SK-N-SH (cell line): ENCODE measurements around the gene TRRAP. TPM values are rescaled to one million over a fixed set of nuclear protein-coding genes. Genes with fewer than 3 reads are reported as not detected.

Source experiments
- CTCF ChIA-PET: fragments of 300-600, 350-600 bp; formaldehyde crosslinking; extraction: SDS; loops from one replicate; lab custom pipeline; 2021; lab: Yijun Ruan, JAX
- POLR2A ChIA-PET: fragments of 350-600 bp; sonication (Branson Sonifier 250); formaldehyde crosslinking; extraction: SDS; loops from one replicate; lab custom pipeline; 2020; ENCODE audit warnings: antibody characterized with exemption, inconsistent platforms; lab: Yijun Ruan, JAX
- DNase-seq: peaks from one replicate; pipeline ENCODE4 v3.0.0; 2012
- H2AFZ ChIP-seq: fragments of 200-600 bp; sonication (generic); 2 replicates; pipeline ENCODE4 v1.8.1; 2016; ENCODE audit warnings: antibody characterized with exemption, mild to moderate bottlenecking, low read depth
- H3F3A ChIP-seq: fragments of 200-600 bp; sonication (generic); replicated peaks from 2 replicates; pipeline ENCODE3; 2016; ENCODE audit warnings: antibody characterized with exemption, mild to moderate bottlenecking; ENCODE audit not compliant: insufficient read depth
- H3K27ac ChIP-seq, 2 experiments: fragments of 200-500 bp in 1 of 2; fragments of 200-600 bp in 1 of 2; sonication (Bioruptor generic) in 1 of 2; sonication (generic), shearing (Covaris generic) in 1 of 2; 2 replicates each; pipeline versions ENCODE4 v1.5.1 to v1.6.1; 2014 to 2016; ENCODE audit warnings: low read depth in 2 of 2, inconsistent platforms in 1 of 2, low read length in 1 of 2, mild to moderate bottlenecking in 1 of 2, mixed read lengths in 1 of 2
- H3K27me3 ChIP-seq: fragments of 200-600 bp; sonication (generic), shearing (Covaris generic); 2 replicates; pipeline ENCODE4 v1.6.1; 2016; ENCODE audit warnings: mixed run types; ENCODE audit not compliant: insufficient read depth
- H3K36me3 ChIP-seq, 2 experiments: fragments of 200-500 bp in 1 of 2; fragments of 200-600 bp in 1 of 2; sonication (Bioruptor generic) in 1 of 2; sonication (generic) in 1 of 2; replicated peaks in 1 of 2; 2 replicates each; pipeline versions ENCODE3 to v1.5.1; 2014 to 2016; ENCODE audit warnings: low read length in 1 of 2, mild to moderate bottlenecking in 1 of 2; ENCODE audit not compliant: insufficient read depth in 2 of 2, control insufficient read depth in 1 of 2
- H3K4me1 ChIP-seq, 2 experiments: fragments of 200-500 bp in 1 of 2; fragments of 200-600 bp in 1 of 2; sonication (Bioruptor generic) in 1 of 2; sonication (generic), shearing (Covaris generic) in 1 of 2; 2 replicates each; pipeline versions ENCODE4 v1.5.1 to v1.6.1; 2014 to 2016; ENCODE audit warnings: low read depth in 1 of 2, low read length in 1 of 2, mixed run types in 1 of 2; ENCODE audit not compliant: insufficient read depth in 2 of 2, control insufficient read depth in 1 of 2
- H3K4me2 ChIP-seq: fragments of 200-600 bp; sonication (generic), shearing (Covaris generic); 2 replicates; pipeline ENCODE4 v1.6.1; 2017; ENCODE audit warnings: mixed run types
- H3K4me3 ChIP-seq, 2 experiments: fragments of 200-500 bp in 1 of 2; fragments of 200-600 bp in 1 of 2; sonication (Bioruptor generic) in 1 of 2; sonication (generic), shearing (Covaris generic) in 1 of 2; 2 replicates each; pipeline versions ENCODE4 v1.5.1 to v1.8.1; 2014 to 2016; ENCODE audit warnings: low read depth in 2 of 2, inconsistent platforms in 1 of 2, low read length in 1 of 2, mild to moderate bottlenecking in 1 of 2, mixed read lengths in 1 of 2, moderate library complexity in 1 of 2
- H3K79me2 ChIP-seq: fragments of 200-600 bp; sonication (generic); 2 replicates; pipeline ENCODE4 v1.8.1; 2017; ENCODE audit warnings: mild to moderate bottlenecking; ENCODE audit not compliant: insufficient read depth
- H3K9ac ChIP-seq: fragments of 200-600 bp; sonication (generic); 2 replicates; pipeline ENCODE4 v1.6.1; 2017; ENCODE audit warnings: mixed run types
- H3K9me2 ChIP-seq: fragments of 200-600 bp; sonication (generic); 2 replicates; pipeline ENCODE4 v1.6.1; 2017; ENCODE audit warnings: mixed run types
- H3K9me3 ChIP-seq: fragments of 200-600 bp; sonication (generic); 2 replicates; pipeline ENCODE4 v1.6.1; 2017; ENCODE audit warnings: mixed run types, mild to moderate bottlenecking, moderate library complexity
- H4K20me1 ChIP-seq: fragments of 200-600 bp; sonication (generic); 2 replicates; pipeline ENCODE4 v1.6.1; 2017; ENCODE audit warnings: mild to moderate bottlenecking, mixed run types; ENCODE audit not compliant: insufficient read depth
- GABPA ChIP-seq: IDR thresholded peaks from 2 replicates; pipeline ENCODE4 v1.4.0; 2012; ENCODE audit warnings: low read depth, mild to moderate bottlenecking
- RAD21 ChIP-seq: IDR thresholded peaks from 2 replicates; pipeline ENCODE4 v1.6.1; 2012; ENCODE audit warnings: mild to moderate bottlenecking, low read length
- SMC3 ChIP-seq: IDR thresholded peaks from 2 replicates; pipeline ENCODE4 v1.6.1; 2012; ENCODE audit warnings: low read depth, low read length, improper control_type of control experiment
- WGBS: methylation state at CpG from one replicate; pipeline ENCODE4 v1.1.6; 2017; ENCODE audit warnings: low lambda C conversion rate; 5-methylcytosine and 5-hydroxymethylcytosine counted together
- polyA plus RNA-seq, 3 experiments: library from polyadenylated mRNA; depleted of rRNA; stranded (reverse); fragments of >200 nt; gene quantifications; 2 replicates each; pipeline ENCODE4 v1.2.3, GENCODE V29; 2012
- TF ChIP-seq, protein P1 (sequence below): IDR thresholded peaks from 2 replicates; pipeline ENCODE4; 2012
- TF ChIP-seq, protein P2 (sequence below): IDR thresholded peaks from 2 replicates; pipeline ENCODE4 v1.6.1; 2012; ENCODE audit warnings: mild to moderate bottlenecking, low read depth, low read length, moderate library complexity
- TF ChIP-seq, protein P3 (sequence below): fragments of 200-600 bp; sonication (generic); IDR thresholded peaks from 2 replicates; pipeline ENCODE4 v1.6.1; 2017; ENCODE audit warnings: antibody characterized with exemption, mild to moderate bottlenecking, moderate library complexity
- TF ChIP-seq, protein P4 (sequence below): fragments of 150-350 bp; IDR thresholded peaks from 2 replicates; pipeline ENCODE4 v1.6.1; 2017; ENCODE audit warnings: antibody characterized with exemption, low read length, low read depth, borderline replicate concordance

Gene TRRAP
- polyA plus RNA-seq, 1 of the 3 experiments (the other 2 are of a cell fraction): 24.9 TPM

DNA sequence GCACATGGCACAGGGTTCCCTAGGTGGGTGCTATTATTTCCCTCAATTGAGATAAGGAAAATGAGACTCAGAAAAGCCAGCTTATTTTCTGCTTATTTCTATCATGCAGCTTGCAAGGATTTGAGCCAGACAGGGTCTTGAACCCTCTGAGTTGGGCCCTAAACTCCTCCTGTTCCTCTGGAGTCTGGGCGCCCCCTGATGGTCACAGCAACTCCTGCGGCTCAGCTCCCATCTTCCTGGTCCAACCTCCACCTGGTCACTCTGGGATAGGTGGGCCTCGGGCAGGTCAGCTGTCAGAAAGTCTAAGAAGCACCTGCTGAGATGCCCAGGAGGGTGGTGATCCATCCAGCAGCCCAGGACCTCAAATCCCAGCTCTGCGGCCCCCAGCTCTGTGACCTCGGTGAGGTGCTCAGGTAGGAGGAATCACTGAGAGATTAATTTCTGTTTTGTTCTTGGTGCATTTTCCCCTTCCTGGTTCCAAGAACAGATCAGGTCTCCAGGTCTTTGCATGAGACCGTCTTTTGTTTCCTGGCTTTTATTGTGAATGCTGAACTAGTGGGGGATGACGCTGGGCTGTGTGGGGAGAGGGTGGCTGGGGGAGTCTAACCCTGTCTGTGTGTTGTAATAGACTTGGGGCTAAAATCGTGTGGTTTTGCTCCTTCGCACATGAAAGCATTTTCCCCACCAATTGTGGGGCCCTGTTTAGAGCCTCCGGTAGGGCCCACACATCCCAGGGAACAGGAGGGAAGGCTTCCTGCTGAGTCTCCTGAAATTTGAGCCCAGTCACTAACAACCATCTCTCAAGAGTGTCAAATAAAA, 41.3 kb upstream of the TRRAP start:
- 51% methylated on average over 9 of the region's 10 CpGs for WGBS
- DNase-seq: peak; percentile 81
- CTCF ChIA-PET: interaction anchor here (0.6 to 19.4 kb wide), 74 partner anchors 8 to 786 kb away, joined by 3 to 673 read pairs (median 4); partner anchors contain the start of genes NPTX2 and TRRAP
- Histone ChIP-seq H3K9me2 (no peaks in the 10 kb centered on the region), H3K9me3 (no peaks in the 10 kb centered on the region), H3K79me2 (no peaks in the 10 kb centered on the region), H3K9ac (no peak overlapping the region), H3K36me3 (no peaks in the 10 kb centered on the region), H4K20me1 (no peaks in the 10 kb centered on the region), H2AFZ (no peak overlapping the region), H3K27me3 (peaks cover 8% of the 10 kb centered on the region), H3F3A (no peaks in the 10 kb centered on the region), H3K4me1 (no peaks in the 10 kb centered on the region; a peak in 1 of 4 replicates), H3K27ac (no peak overlapping the region), H3K4me3 (no peak overlapping the region), H3K4me2 (no peak overlapping the region)
- TF ChIP-seq, protein P1, sequence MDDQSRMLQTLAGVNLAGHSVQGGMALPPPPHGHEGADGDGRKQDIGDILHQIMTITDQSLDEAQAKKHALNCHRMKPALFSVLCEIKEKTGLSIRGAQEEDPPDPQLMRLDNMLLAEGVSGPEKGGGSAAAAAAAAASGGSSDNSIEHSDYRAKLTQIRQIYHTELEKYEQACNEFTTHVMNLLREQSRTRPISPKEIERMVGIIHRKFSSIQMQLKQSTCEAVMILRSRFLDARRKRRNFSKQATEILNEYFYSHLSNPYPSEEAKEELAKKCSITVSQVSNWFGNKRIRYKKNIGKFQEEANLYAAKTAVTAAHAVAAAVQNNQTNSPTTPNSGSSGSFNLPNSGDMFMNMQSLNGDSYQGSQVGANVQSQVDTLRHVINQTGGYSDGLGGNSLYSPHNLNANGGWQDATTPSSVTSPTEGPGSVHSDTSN: no peak
- TF ChIP-seq, protein P2, sequence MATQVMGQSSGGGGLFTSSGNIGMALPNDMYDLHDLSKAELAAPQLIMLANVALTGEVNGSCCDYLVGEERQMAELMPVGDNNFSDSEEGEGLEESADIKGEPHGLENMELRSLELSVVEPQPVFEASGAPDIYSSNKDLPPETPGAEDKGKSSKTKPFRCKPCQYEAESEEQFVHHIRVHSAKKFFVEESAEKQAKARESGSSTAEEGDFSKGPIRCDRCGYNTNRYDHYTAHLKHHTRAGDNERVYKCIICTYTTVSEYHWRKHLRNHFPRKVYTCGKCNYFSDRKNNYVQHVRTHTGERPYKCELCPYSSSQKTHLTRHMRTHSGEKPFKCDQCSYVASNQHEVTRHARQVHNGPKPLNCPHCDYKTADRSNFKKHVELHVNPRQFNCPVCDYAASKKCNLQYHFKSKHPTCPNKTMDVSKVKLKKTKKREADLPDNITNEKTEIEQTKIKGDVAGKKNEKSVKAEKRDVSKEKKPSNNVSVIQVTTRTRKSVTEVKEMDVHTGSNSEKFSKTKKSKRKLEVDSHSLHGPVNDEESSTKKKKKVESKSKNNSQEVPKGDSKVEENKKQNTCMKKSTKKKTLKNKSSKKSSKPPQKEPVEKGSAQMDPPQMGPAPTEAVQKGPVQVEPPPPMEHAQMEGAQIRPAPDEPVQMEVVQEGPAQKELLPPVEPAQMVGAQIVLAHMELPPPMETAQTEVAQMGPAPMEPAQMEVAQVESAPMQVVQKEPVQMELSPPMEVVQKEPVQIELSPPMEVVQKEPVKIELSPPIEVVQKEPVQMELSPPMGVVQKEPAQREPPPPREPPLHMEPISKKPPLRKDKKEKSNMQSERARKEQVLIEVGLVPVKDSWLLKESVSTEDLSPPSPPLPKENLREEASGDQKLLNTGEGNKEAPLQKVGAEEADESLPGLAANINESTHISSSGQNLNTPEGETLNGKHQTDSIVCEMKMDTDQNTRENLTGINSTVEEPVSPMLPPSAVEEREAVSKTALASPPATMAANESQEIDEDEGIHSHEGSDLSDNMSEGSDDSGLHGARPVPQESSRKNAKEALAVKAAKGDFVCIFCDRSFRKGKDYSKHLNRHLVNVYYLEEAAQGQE: no peak
- TF ChIP-seq GABPA (no peak), RAD21 (peak; percentile 87), SMC3 (peak; percentile 77)
- TF ChIP-seq, protein P3, sequence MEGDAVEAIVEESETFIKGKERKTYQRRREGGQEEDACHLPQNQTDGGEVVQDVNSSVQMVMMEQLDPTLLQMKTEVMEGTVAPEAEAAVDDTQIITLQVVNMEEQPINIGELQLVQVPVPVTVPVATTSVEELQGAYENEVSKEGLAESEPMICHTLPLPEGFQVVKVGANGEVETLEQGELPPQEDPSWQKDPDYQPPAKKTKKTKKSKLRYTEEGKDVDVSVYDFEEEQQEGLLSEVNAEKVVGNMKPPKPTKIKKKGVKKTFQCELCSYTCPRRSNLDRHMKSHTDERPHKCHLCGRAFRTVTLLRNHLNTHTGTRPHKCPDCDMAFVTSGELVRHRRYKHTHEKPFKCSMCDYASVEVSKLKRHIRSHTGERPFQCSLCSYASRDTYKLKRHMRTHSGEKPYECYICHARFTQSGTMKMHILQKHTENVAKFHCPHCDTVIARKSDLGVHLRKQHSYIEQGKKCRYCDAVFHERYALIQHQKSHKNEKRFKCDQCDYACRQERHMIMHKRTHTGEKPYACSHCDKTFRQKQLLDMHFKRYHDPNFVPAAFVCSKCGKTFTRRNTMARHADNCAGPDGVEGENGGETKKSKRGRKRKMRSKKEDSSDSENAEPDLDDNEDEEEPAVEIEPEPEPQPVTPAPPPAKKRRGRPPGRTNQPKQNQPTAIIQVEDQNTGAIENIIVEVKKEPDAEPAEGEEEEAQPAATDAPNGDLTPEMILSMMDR: peak; percentile 65
- TF ChIP-seq, protein P4, sequence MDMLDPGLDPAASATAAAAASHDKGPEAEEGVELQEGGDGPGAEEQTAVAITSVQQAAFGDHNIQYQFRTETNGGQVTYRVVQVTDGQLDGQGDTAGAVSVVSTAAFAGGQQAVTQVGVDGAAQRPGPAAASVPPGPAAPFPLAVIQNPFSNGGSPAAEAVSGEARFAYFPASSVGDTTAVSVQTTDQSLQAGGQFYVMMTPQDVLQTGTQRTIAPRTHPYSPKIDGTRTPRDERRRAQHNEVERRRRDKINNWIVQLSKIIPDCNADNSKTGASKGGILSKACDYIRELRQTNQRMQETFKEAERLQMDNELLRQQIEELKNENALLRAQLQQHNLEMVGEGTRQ: no peak
- POLR2A ChIA-PET: interaction anchor here (0.9 to 1.1 kb wide), 2 partner anchors 219 to 538 kb away, joined by 3 read pairs; no protein-coding TSS in a partner anchor
